Embryonic facial prominence (tissue), 1 donor: ENCODE measurements around the gene FAM13C.

Experiments used
- DNase-seq: peaks from one replicate; pipeline ENCODE4 v3.0.0-alpha.2; 2016; ENCODE audit errors: extremely low spot score

FAM13C gene

DNA sequence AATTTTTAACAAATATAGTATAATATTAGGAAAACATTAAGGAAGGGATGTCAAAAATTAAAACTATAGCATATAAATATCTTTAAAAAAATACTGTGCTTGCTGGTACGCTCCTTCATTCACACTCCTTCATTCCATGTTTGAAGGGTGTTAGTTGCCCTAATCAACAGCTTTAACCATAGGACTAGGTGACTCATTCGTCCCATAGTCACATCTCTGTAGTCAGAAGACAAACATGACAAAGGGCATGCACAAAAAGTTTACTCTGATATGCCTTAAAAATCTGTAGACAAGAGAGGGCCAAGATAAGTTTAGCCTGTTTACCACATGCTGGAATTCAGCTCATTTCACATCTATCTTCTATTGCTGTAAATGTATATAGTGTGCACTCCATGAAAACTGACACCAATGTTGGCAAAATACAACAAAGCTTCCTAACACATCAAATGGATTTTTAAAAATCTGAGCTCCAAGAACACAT lies 646 bp downstream of the FAM13C start:
- DNase-seq = no peak

- DNase-seq = no peak
These were observed 1.5 kb downstream of the FAM13C start for GRCh38 chr10:59360605-59361405.

DNA sequence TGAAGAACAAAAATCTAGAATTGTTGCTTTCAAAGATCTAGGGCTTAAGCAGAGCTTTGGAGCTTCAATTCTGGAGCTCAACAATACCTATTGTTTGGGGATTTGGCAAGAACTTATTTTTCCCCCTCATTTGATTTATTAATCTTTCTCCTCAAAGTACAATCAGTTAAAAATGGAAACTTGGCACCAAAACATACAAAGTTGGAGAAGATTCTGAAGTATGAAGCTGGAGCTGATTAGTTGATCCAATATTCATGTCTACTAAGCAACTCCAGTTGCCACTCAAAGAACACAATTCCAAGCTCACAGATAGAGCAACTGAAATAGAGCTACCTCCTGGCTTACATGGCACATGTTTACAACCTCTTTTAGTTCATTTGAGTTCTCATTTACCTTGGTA lies 3.8 kb downstream of the FAM13C start:
- DNase-seq = no peak

DNA sequence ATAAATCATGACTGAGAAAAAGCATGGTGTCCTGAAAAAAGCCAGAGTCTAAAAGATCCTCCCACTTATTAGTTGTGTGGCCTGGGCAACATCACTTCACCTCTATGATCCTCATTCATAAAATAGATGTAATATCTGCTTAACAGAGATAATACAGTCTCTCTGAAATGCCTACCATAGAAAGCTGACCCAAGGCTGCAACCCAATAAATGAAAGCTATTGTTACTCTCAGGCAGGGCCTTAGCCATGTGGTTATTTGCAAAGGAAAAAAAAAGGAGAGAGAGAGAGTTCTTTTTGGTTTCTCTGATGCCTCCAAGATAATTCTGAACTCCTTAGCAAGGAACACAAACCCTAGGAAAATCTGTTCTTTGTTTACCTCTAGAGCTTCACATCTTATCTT lies 7.9 kb downstream of the FAM13C start:
- no peak for DNase-seq

DNA sequence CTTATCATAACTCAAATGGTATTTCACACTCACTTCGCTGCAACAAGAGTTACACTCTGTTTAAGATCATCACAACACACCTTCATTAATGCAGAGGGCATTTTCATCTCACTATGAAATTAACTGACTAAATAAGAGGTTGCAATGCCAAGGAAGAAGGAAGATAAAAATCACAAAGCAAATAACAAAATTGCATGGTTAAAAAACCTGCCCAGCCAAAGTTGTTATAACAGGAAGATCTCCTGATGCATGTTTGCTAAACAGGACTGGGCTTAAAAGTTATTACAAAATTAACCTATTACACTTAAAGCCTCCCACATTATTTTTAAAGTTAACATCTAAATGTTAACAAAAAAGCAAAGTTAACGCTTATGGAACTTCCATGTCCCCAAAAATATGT lies 11.8 kb downstream of the FAM13C start:
- no peak for DNase-seq

DNA sequence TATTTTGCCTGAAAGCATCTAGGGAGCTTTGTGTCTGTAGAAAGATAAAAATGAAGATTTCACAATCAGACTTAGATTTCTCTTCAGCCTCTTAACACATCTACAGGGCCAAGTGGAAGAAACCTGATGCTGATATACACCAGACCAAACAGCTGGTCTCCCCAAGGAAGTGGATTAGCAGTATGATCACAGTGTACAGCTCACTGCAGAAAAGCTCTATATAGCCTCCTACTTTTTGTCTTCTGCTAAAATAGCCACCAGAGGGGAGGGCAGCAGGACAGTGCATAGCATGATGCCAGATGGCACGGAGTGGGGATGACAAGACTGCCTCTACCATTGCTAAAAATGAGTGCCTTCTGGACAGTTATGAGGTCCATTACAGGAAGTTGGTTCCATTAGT lies 16.0 kb downstream of the FAM13C start:
- no peak for DNase-seq

GRCh38 chr10:59342723-59343122 lies 19.6 kb downstream of the FAM13C start:
- DNase-seq = no peak

- DNase-seq = no peak
These were observed 20.3 kb downstream of the FAM13C start for GRCh38 chr10:59342000-59342399.

DNA sequence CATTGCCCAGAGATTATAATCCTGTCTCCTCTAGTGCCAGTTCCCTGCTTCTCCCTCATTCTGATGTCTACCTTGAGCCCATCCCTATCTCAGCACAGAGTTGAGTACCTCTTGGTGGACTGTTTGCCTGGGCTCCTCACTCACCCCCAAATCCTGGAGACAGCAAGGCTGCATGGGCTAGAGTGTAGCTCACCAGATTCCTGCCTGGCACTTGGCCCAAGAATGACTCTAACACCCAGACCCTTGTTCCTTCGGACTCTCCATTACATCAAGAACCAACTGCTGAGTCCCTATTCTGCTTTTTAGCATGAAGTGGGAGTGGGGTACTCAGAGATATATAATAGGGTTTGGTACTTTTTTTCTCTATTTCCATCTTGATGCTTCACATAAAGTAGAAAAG lies 22.1 kb downstream of the FAM13C start:
- DNase-seq = no peak

DNA sequence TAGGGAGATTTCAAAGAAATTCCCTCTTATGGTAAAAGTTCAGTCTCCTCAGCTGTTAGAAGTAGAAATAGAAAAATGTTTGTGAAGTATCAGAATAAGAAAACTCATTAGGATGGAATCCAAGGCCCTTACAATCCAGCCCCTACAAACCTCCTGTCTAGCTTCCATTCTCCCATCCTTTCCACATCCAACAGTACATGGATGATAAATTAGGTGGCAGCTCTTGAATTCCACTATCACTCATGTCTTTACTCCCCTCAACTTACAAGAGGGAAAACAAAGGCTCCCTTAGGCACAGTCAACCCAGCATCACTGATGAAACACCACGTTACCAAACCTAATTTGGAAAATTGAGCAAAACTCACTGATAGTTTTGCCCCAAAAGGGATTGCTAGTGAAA lies 23.0 kb downstream of the FAM13C start:
- no peak for DNase-seq

- DNase-seq = no peak
These were observed 25.1 kb downstream of the FAM13C start for GRCh38 chr10:59337201-59337652.

DNA sequence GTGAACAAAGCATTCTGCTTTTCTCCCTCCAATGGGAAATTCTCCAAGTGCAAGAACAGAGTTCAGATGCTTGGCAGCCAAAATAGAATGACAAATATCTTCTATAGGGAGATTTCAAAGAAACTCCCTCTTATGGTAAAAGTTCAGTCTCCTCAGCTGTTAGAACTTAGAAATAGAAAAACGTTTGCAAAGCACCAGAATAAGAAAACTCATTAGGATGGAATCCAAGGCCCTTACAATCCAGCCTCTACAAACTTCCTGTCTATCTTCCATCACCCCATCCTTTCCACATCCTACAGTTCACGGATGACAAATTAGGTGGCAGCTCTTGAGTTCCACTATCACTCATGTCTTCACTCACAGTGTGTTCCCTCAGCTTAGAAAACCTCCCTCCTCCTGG lies 25.7 kb downstream of the FAM13C start:
- no peak for DNase-seq

GRCh38 chr10:59335497-59335896 lies 26.9 kb downstream of the FAM13C start:
- no peak for DNase-seq

DNA sequence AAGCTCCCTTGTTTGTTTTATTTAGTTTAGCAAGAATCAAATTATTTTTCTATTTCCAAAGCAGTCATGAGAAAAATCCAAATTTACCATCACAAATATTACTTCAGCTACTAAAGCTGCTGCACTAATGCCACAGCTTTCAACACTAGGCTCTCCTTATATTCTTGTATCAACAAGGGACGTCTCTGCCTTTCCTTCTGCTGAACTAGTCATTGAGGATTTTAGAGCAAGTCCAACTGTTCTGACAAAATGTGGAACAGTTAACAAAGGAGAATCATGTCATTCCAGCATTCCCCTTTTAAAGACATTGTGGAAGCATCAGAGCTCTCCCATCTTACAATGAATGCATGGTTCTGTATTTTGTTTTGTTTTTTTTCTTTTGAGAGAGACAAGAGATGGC lies 28.6 kb downstream of the FAM13C start:
- DNase-seq = no peak

- DNase-seq = no peak
These were observed 29.8 kb downstream of the FAM13C start for GRCh38 chr10:59332581-59332980.

DNA sequence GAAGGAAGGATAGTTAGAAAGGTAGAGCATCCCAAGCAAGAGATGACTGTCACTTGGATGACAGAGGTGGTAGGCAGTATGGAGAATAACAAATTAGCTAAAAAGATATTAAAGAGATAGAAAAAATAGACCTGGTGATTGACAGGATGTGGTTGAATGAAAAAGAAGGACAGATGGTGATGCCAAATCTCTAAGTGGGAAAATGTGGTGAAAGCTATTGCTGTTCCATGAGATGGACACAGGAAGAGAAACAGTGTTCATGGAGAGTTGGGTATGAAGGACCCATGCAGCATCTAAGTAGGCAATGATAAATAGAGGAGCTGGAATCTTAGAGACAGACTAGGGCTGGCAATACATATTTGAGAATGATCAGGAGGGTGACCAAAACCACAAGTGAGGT lies 30.7 kb downstream of the FAM13C start:
- DNase-seq = no peak

DNA sequence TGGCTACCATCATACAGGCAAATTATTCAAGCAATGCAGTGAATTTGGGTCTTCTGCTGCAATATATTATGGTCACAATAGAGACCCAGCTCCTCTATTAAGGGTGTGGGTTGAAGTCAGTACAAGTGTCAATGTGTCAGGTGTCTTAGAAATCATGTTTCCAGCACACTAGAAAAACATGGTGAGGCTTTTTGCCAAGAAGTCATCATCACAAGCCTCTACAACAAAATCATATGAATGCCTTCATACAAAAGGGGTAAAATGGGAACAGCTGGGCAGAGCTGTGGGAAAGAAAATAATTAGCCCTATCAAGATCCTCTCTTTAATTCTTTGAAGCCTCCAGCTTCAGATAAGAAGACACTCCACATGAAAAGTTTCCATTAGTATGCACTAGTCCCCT lies 37.2 kb downstream of the FAM13C start:
- no peak for DNase-seq

- DNase-seq = no peak
These were observed 37.8 kb downstream of the FAM13C start for GRCh38 chr10:59324597-59324996.

DNA sequence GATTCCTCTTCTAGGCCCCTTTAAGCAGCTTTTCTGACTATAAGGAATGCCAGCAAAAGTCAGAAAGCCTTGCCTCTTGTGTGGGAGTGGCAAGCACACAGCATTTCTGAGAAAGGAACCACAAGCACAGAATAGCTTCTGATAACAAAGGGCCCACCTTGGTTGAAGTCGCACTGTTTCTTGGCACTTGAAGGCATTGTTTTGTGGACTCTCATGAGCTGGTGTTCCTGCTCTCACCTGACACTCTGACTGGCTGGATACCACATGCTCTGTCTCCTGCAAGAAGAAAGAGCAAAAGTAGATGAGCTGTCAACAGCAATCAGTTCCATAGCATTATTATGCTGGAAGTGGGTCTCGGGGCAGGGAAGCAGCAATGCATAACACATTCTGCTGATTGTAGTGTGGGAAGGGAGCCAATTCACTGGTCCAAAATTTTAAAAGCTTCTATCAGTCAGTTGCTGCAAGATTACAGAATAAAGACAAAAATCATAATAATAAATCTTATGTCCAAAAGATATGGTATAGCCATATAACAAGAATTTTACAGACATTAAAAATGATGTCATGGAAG lies 38.4 kb downstream of the FAM13C start:
- no peak for DNase-seq

DNA sequence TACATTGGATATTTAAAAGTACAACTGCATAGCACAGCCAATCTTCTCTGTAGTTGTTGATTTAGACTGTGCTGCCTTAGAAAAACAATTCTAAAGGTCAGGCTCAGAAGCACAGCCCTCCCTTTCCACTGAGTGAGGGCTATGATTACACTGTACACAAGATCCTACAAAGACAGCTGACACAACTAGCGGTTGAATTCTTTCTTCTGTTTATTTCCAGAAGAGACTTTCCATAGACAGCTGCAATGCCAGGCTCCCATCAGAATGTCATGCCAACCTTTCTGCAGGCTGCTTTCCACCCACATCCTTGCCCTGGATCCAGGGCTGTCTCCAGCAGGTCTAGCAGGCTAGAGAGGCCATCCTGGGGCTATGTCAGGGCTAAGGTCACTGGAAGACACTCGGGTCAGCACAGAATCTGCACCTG lies 39.3 kb downstream of the FAM13C start:
- DNase-seq = no peak

DNA sequence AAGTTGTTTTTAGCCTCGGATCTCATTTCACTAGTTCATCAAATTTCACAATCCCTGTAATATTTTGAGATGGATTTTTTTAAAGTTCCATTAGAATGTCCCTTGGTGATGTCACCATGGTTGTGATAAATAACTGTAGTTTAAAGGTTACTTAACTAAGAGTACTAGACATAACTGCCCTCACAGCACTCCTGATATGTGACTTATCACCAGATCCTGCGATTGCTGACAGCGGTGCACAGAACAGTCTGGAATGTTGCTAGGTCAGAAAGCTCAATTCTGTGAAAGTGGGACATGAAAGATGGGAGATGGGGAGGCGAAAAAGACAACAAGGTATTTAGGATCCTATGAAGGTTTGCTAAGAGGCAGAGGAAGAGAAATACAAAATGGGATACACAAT lies 40.2 kb downstream of the FAM13C start:
- DNase-seq = no peak

DNA sequence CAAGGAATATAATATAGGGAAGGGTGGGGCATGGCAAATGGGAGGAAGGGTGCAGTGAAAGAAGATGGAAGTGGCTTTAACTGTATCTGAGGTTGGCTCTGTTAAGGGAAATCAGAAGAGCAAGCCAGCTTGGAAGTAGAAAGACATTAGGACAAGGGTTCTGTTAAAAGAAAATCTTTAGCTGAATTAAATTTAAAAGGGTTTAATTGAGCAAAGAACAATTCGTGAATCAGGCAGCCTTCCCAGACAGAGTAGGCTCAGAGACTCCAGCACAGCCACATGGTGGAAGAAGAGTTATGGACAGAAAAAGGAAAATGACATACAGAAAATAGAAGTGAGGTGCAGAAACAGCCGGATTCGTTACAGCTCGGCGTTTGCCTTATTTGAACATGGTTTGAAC lies 42.0 kb downstream of the FAM13C start:
- DNase-seq = no peak

- DNase-seq = no peak
These were observed 42.5 kb downstream of the FAM13C start for GRCh38 chr10:59319854-59320253.

DNA sequence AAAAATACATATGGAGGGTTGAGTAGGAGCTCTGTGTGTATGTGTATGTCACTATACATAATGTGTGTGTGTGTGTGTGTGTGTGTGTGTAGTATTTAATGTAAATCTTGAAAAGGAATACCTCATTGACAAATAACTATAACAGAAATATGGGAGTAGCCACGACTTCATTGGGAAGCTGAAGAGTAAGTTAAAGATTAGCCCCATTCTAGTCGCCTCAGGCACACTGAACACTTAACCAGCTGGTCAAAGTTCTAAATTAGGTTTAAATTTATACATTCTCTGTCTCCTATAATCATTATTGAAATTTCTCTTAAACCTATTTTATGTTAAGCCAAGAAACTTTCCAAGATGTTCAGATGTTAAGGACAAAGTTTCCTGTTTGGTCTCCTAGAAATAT lies 45.3 kb downstream of the FAM13C start:
- DNase-seq = no peak
